ENCODE data around the gene C3orf22.
A peak's percentile ranks its signal among the peaks of the same experiment; 100 is the strongest.

Gene C3orf22

GRCh38 chr3:126527006-126527405, 31.7 kb downstream of the C3orf22 start:
- no peak for DNase-seq

- DNase-seq, result no peak
Measured at GRCh38 chr3:126526668-126527005, 32.1 kb downstream of the C3orf22 start.

GRCh38 chr3:126525853-126526667, 32.7 kb downstream of the C3orf22 start:
- DNase-seq, result no peak

GRCh38 chr3:126525091-126525852, 33.5 kb downstream of the C3orf22 start:
- DNase-seq, result no peak

GRCh38 chr3:126524429-126524988, 34.2 kb downstream of the C3orf22 start:
- DNase-seq, result peak; percentile 14

- DNase-seq, result peak; percentile 27
Measured at GRCh38 chr3:126523745-126524428, 34.8 kb downstream of the C3orf22 start, which contains the start of gene CHST13. TSS of gene CHST13 (plus strand) at chr3:126524155. CDS start at chr3:126524333, 178 bp downstream.

GRCh38 chr3:126522363-126522788, 36.4 kb downstream of the C3orf22 start:
- DNase-seq, result peak; percentile 53

- no peak for DNase-seq
Measured at GRCh38 chr3:126521122-126521891, 37.4 kb downstream of the C3orf22 start.

GRCh38 chr3:126519506-126520455, 39.0 kb downstream of the C3orf22 start:
- DNase-seq, result no peak

- DNase-seq, result no peak
Measured at GRCh38 chr3:126518779-126519177, 40.0 kb downstream of the C3orf22 start.

GRCh38 chr3:126517986-126518778, 40.5 kb downstream of the C3orf22 start:
- no peak for DNase-seq

- DNase-seq, result no peak
Measured at GRCh38 chr3:126517291-126517951, 41.3 kb downstream of the C3orf22 start, which contains the start of gene UROC1. TSS of gene UROC1 (minus strand) at chr3:126517773. CDS start at chr3:126517719, 54 bp downstream.

- DNase-seq, result no peak
Measured at GRCh38 chr3:126516936-126517290, 41.8 kb downstream of the C3orf22 start.

GRCh38 chr3:126516152-126516935, 42.4 kb downstream of the C3orf22 start:
- DNase-seq, result no peak

GRCh38 chr3:126515066-126515706, 43.5 kb downstream of the C3orf22 start:
- no peak for DNase-seq

- DNase-seq, result no peak
Measured at GRCh38 chr3:126514161-126514560, 44.6 kb downstream of the C3orf22 start.

- DNase-seq, result no peak
Measured at GRCh38 chr3:126512916-126513650, 45.6 kb downstream of the C3orf22 start.

GRCh38 chr3:126512026-126512425, 46.7 kb downstream of the C3orf22 start:
- DNase-seq, result no peak
